ENCODE data around the gene RAD23B. TPM values are rescaled to one million over a fixed set of nuclear protein-coding genes. Genes with fewer than 3 reads are reported as not detected.
A peak's percentile ranks its signal among the peaks of the same experiment; 100 is the strongest.

The RAD23B gene
- total RNA-seq, 1 experiment from 2014 or later = 202 TPM

- DNase-seq (ENCODE audit: low read depth) = no peak
Observed at GRCh38 chr9:107334103-107334776, 51.2 kb downstream of the RAD23B start.

GRCh38 chr9:107335331-107335730 is 52.3 kb downstream of the RAD23B start:
- DNase-seq (ENCODE audit: low read depth) = no peak

GRCh38 chr9:107336718-107337360 is 53.8 kb downstream of the RAD23B start:
- peak; percentile 61 for DNase-seq (ENCODE audit: low read depth)

GRCh38 chr9:107337676-107338590 is 54.9 kb downstream of the RAD23B start:
- DNase-seq (ENCODE audit: low read depth) = peak; percentile 46

GRCh38 chr9:107338911-107339659 is 56.0 kb downstream of the RAD23B start:
- DNase-seq (ENCODE audit: low read depth) = no peak

GRCh38 chr9:107340920-107341632 is 58.0 kb downstream of the RAD23B start:
- peak; percentile 68 for DNase-seq (ENCODE audit: low read depth)

- DNase-seq (ENCODE audit: low read depth) = no peak
Observed at GRCh38 chr9:107342476-107343161, 59.5 kb downstream of the RAD23B start.

GRCh38 chr9:107345327-107345726 is 62.2 kb downstream of the RAD23B start:
- DNase-seq (ENCODE audit: low read depth) = no peak

GRCh38 chr9:107348836-107349235 is 65.8 kb downstream of the RAD23B start:
- no peak for DNase-seq (ENCODE audit: low read depth)

GRCh38 chr9:107350443-107350842 is 67.4 kb downstream of the RAD23B start:
- DNase-seq (ENCODE audit: low read depth) = no peak

GRCh38 chr9:107351382-107352045 is 68.4 kb downstream of the RAD23B start:
- peak; percentile 27 for DNase-seq (ENCODE audit: low read depth)

GRCh38 chr9:107355394-107355793 is 72.3 kb downstream of the RAD23B start:
- DNase-seq (ENCODE audit: low read depth) = no peak

- DNase-seq (ENCODE audit: low read depth) = no peak
Observed at GRCh38 chr9:107358986-107359385, 75.9 kb downstream of the RAD23B start.

- DNase-seq (ENCODE audit: low read depth) = no peak
Observed at GRCh38 chr9:107360098-107360497, 77.0 kb downstream of the RAD23B start.

GRCh38 chr9:107361816-107362215 is 78.7 kb downstream of the RAD23B start:
- no peak for DNase-seq (ENCODE audit: low read depth)

- peak; percentile 54 for DNase-seq (ENCODE audit: low read depth)
Observed at GRCh38 chr9:107363516-107364152, 80.6 kb downstream of the RAD23B start.

- DNase-seq (ENCODE audit: low read depth) = no peak
Observed at GRCh38 chr9:107367727-107368502, 84.8 kb downstream of the RAD23B start.

GRCh38 chr9:107368696-107369095 is 85.6 kb downstream of the RAD23B start:
- no peak for DNase-seq (ENCODE audit: low read depth)

GRCh38 chr9:107373809-107374208 is 90.7 kb downstream of the RAD23B start:
- DNase-seq (ENCODE audit: low read depth) = peak; percentile 21
